ENCODE measurements around the gene MRTFA. TPM values are rescaled to one million over a fixed set of nuclear protein-coding genes. Genes with fewer than 3 reads are reported as not detected.

Gene MRTFA
- polyA plus RNA-seq, 2 of the 4 experiments (the other 2 are of a cell fraction) = 6.8 to 48.3 TPM

GRCh38 chr22:40482391-40482790, 154.1 kb downstream of the MRTFA start:
- CTCF ChIA-PET = interaction anchor here (0.9 to 2.2 kb wide), 4 partner anchors 42 to 163 kb away, joined by 4 to 5 read pairs (median 4); no protein-coding TSS in a partner anchor
- POLR2A ChIA-PET = interaction anchor here (0.6 kb wide), 1 partner anchor 154 kb away, joined by 3 read pairs; no protein-coding TSS in a partner anchor
- H3K4me3 ChIP-seq = no peak overlapping the region
- H3K4me2 ChIP-seq = peak overlapping the region; percentile 21; the same call in 2 of the 3 replicates
- H3K4me1 ChIP-seq = peaks cover 85% of the 10 kb centered on the region
- H3K27ac ChIP-seq = peak overlapping the region; percentile 18 to 20; a peak in 3 of 6 replicates
- no peaks in the 10 kb centered on the region for H3K9me3 ChIP-seq
- ATAC-seq (peak in 1 of 2 experiments; percentile 42; a peak in 2 of 6 replicates), FAIRE-seq (no peak), DNase-seq (ENCODE audit: low read depth in 1 of 2, low spot score in 1 of 2) (no peak)
- TF ChIP-seq BHLHE40 (IDR thresholded peaks at IDR 0.05; ENCODE audit: low read depth, low read length) (no peak), MAFK (IDR thresholded peaks at IDR 0.05; ENCODE audit: partially characterized antibody) (peak; percentile 2)

DNA sequence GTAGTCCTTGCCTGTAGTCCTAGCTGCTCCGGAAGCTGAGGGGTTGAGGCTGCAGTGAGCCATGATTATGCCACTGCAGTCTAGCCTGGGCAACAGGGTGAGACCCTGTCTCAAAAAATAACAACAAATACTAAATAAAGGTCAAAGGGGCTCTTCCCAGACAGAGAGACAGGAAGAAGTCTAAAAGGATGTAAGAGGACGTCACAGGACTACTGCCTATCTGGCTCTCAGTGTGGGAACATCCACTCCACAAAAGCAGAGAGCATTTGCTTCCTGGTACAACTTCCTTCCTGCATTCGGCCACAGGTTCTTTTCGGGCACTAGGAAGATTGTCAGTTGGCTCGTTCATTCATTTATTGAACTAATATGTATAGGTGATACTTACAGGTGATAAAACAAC, 155.5 kb downstream of the MRTFA start:
- H3K4me2 ChIP-seq = no peak overlapping the region
- CTCF ChIA-PET = no interaction called here
- no peak for TF ChIP-seq EHF (CRISPR knock-in tag; IDR thresholded peaks at IDR 0.05)
- TF ChIP-seq NR3C1 (IDR thresholded peaks at IDR 0.05) = no peak
- TF ChIP-seq JUN (IDR thresholded peaks at IDR 0.05) = no peak
- no peak for TF ChIP-seq REST (IDR thresholded peaks at IDR 0.05)
- TF ChIP-seq ELK1 (IDR thresholded peaks at IDR 0.05; ENCODE audit: low read depth, low read length) = no peak
- TF ChIP-seq, protein P1, sequence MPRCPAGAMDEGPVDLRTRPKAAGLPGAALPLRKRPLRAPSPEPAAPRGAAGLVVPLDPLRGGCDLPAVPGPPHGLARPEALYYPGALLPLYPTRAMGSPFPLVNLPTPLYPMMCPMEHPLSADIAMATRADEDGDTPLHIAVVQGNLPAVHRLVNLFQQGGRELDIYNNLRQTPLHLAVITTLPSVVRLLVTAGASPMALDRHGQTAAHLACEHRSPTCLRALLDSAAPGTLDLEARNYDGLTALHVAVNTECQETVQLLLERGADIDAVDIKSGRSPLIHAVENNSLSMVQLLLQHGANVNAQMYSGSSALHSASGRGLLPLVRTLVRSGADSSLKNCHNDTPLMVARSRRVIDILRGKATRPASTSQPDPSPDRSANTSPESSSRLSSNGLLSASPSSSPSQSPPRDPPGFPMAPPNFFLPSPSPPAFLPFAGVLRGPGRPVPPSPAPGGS (IDR thresholded peaks at IDR 0.05) = no peak
- WGBS (ENCODE audit: missing lambda C conversion rate) = 94% methylated on average over 5 of the region's 5 CpGs
- POLR2A ChIA-PET = no interaction called here
- no peaks in the 10 kb centered on the region for H3K9me3 ChIP-seq
- DNase-seq (ENCODE audit: low read depth in 1 of 2, low spot score in 1 of 2) (no peak), FAIRE-seq (no peak), ATAC-seq (no peak)
- H3K27ac ChIP-seq = peak overlapping the region; percentile 37 to 70; a peak in 5 of 6 replicates
- peaks cover 75% of the 10 kb centered on the region for H3K4me1 ChIP-seq
- no peak overlapping the region for H3K4me3 ChIP-seq

DNA sequence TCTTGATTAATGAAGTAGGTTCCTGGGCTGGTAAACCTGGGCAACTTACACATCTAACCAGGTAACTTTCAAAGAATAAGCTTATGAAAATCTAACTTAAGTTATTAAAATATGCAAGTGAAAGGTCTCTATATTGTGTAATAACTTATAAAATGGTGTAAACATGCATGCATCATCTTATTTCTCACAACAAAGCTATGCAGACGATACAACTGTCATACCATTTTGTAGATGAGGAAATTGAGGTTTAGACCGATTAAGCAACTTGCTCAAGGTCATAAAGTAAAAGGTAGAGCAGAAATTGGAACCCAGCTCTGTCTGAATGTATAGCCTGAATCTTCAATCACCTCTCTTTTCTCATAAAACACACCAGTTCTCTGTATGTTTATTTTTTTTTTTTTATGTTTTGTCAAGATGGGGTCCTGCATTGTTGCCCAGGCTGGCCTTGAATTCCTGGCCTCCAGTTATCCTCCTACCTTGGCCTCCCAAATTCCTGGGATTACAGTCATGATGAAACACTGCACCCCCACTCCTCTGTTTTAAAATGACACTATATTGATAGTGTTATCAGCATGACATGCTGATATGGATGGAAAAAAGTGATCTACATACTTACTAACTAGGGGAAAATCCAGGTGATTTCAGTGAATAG, 156.5 kb downstream of the MRTFA start:
- WGBS (ENCODE audit: missing lambda C conversion rate) = 48% methylated on average over 2 of the region's 2 CpGs
- FAIRE-seq (no peak), DNase-seq (ENCODE audit: low read depth in 1 of 2, low spot score in 1 of 2) (no peak), ATAC-seq (no peak)
- CTCF ChIA-PET = interaction anchor here (0.6 to 1.7 kb wide), 3 partner anchors 38 to 166 kb away, joined by 3 to 7 read pairs (median 6); no protein-coding TSS in a partner anchor
- Histone ChIP-seq H3K9me3 (no peaks in the 10 kb centered on the region), H3K4me2 (0 out of 3 replicates have a peak overlapping the region, but pooled peaks have one; percentile 8), H3K4me1 (peaks cover 66% of the 10 kb centered on the region), H3K27ac (peak overlapping the region in 1 of 2 experiments; percentile 70; a peak in 3 of 6 replicates), H3K4me3 (no peak overlapping the region)
- POLR2A ChIA-PET = no interaction called here
- TF ChIP-seq FOSL2 (IDR thresholded peaks at IDR 0.05) (no peak), FOSL2 (CRISPR knock-in tag; IDR thresholded peaks at IDR 0.05) (peak; percentile 33; the same call in 1 of the 2 replicates), CEBPB (IDR thresholded peaks at IDR 0.05) (peak; percentile 11 to 50; a peak in 2 of 4 replicates)
- TF ChIP-seq, protein P2, sequence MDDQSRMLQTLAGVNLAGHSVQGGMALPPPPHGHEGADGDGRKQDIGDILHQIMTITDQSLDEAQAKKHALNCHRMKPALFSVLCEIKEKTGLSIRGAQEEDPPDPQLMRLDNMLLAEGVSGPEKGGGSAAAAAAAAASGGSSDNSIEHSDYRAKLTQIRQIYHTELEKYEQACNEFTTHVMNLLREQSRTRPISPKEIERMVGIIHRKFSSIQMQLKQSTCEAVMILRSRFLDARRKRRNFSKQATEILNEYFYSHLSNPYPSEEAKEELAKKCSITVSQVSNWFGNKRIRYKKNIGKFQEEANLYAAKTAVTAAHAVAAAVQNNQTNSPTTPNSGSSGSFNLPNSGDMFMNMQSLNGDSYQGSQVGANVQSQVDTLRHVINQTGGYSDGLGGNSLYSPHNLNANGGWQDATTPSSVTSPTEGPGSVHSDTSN (IDR thresholded peaks at IDR 0.05) = no peak

All from A549 (cell line).